GM12892 (cell line): ENCODE data around the gene SH3D19.

Experiments
- POLR2A ChIP-seq: IDR thresholded peaks from 2 replicates; pipeline ENCODE4 v1.6.1; 2011; ENCODE audit warnings: low read depth, low read length, control low read depth
- POLR2AphosphoS5 ChIP-seq: IDR thresholded peaks from 2 replicates; pipeline ENCODE4 v1.6.1; 2011; ENCODE audit warnings: low read depth, low read length, control low read depth

DNA sequence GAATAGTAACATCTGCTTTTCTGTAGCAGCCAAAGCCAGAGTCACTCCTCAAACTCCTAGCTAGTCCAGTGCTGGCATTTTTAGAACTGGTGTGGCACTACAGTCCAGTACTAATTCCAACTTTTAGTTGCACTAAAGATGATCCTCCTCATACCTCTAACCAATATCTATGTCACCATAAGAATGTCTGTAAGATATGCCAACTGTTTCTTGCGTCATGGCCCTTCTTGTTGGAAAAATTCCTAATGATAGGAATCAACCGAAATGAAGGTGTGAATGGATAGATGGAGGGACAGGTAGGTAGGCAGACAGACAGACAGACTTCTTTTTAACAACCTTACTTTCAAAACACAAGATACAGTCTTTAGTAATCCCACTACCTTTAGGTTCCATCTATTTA lies 123.0 kb downstream of the SH3D19 start:
- no peak for TF ChIP-seq POLR2AphosphoS5
- no peak for TF ChIP-seq POLR2A
